Stomach smooth muscle (tissue), 2 donors: ENCODE measurements around the gene ATL3.
A peak's percentile ranks its signal among the peaks of the same experiment; 100 is the strongest.
"Not testable (repeated sequence)": the region's sequence is repeated elsewhere in the genome, so short reads cannot be mapped to it uniquely, and the experiment has no call there.

Source experiments
- H3K27ac ChIP-seq: one replicate; pipeline ENCODE4 v1.7.0; 2013; ENCODE audit warnings: mild to moderate bottlenecking, low read length, inconsistent platforms
- H3K27me3 ChIP-seq, 2 donors: one replicate each; pipeline ENCODE4 v1.7.0; 2013; ENCODE audit warnings: low read length in 2 of 2; ENCODE audit not compliant: insufficient read depth in 2 of 2, control insufficient read depth in 1 of 2
- H3K36me3 ChIP-seq, 2 donors: one replicate each; pipeline ENCODE4 v1.7.0; 2013; ENCODE audit warnings: low read length in 2 of 2; ENCODE audit not compliant: control insufficient read depth in 2 of 2, insufficient read depth in 2 of 2
- H3K4me1 ChIP-seq: one replicate; pipeline ENCODE4 v1.7.0; 2013; ENCODE audit warnings: low read length; ENCODE audit not compliant: control insufficient read depth, insufficient read depth
- H3K4me3 ChIP-seq, 2 donors: one replicate each; pipeline ENCODE4 v1.7.0; 2013; ENCODE audit warnings: low read length in 2 of 2
- H3K9ac ChIP-seq, 2 donors: one replicate each; pipeline ENCODE4 v1.7.0; 2013; ENCODE audit warnings: low read length in 2 of 2, mild to moderate bottlenecking in 1 of 2
- H3K9me3 ChIP-seq, 2 donors: one replicate each; pipeline ENCODE4 v1.7.0; 2013; ENCODE audit warnings: low read length in 2 of 2; ENCODE audit not compliant: control insufficient read depth in 2 of 2
- donor health status: healthy.
- donor health status: Pancreatic carcinoma.

The ATL3 gene

GRCh38 chr11:63586451-63587166, 84.6 kb downstream of the ATL3 start:
- peaks cover 0 to 4% of the 10 kb centered on the region in 2 donors for H3K9me3 ChIP-seq

GRCh38 chr11:63583357-63583677, 87.9 kb downstream of the ATL3 start:
- Histone ChIP-seq H3K27me3 (no peaks in the 10 kb centered on the region), H3K9ac (no peak overlapping the region)

More at GRCh38 chr11:63586451-63587166, 84.6 kb downstream of the ATL3 start:
- no peak overlapping the region for H3K27ac ChIP-seq
- H3K4me1 ChIP-seq = no peaks in the 10 kb centered on the region
- no peak overlapping the region for H3K9ac ChIP-seq
- no peaks in the 10 kb centered on the region for H3K27me3 ChIP-seq
- H3K36me3 ChIP-seq = peaks cover 0 to 30% of the 10 kb centered on the region in 2 donors
- H3K4me3 ChIP-seq = no peak overlapping the region

GRCh38 chr11:63581224-63581623, 90.0 kb downstream of the ATL3 start:
- not testable (repeated sequence) for H3K4me1 ChIP-seq, H3K9me3 ChIP-seq, H3K9ac ChIP-seq, H3K27ac ChIP-seq, H3K27me3 ChIP-seq, H3K4me3 ChIP-seq
- peaks cover 0 to 13% of the 10 kb centered on the region in 2 donors for H3K36me3 ChIP-seq

More at GRCh38 chr11:63583357-63583677, 87.9 kb downstream of the ATL3 start:
- Histone ChIP-seq H3K36me3 (peaks cover 0 to 16% of the 10 kb centered on the region in 2 donors), H3K4me1 (no peaks in the 10 kb centered on the region), H3K27ac (no peak overlapping the region), H3K4me3 (no peak overlapping the region), H3K9me3 (peaks cover 0 to 4% of the 10 kb centered on the region in 2 donors)

GRCh38 chr11:63578882-63579281, 92.3 kb downstream of the ATL3 start:
- H3K27me3 ChIP-seq, H3K36me3 ChIP-seq, H3K9me3 ChIP-seq, H3K9ac ChIP-seq, H3K27ac ChIP-seq, H3K4me3 ChIP-seq: not testable (repeated sequence)
- H3K4me1 ChIP-seq = peaks cover 17% of the 10 kb centered on the region

- Histone ChIP-seq H3K4me1 (peaks cover 20% of the 10 kb centered on the region), H3K4me3 (peak overlapping the region; percentile 64 to 68), H3K9ac (peak overlapping the region; percentile 36 to 47), H3K36me3 (peaks cover 0 to 2% of the 10 kb centered on the region in 2 donors), H3K9me3 (no peaks in the 10 kb centered on the region), H3K27ac (peak overlapping the region; percentile 74), H3K27me3 (no peaks in the 10 kb centered on the region)
Measured at GRCh38 chr11:63574856-63575602, 96.1 kb downstream of the ATL3 start.
